CD4-positive, alpha-beta T cell treated with Interferon gamma for 1 hour (primary cell): Measurements from ENCODE around the gene OLR1.
A peak's percentile ranks its signal among the peaks of the same experiment; 100 is the strongest.
"Not testable (repeated sequence)": the region's sequence is repeated elsewhere in the genome, so short reads cannot be mapped to it uniquely, and the experiment has no call there.

Source experiments
- DNase-seq: peaks from one replicate; pipeline ENCODE4 v3.0.0-alpha.2; 2020

Gene OLR1

DNA sequence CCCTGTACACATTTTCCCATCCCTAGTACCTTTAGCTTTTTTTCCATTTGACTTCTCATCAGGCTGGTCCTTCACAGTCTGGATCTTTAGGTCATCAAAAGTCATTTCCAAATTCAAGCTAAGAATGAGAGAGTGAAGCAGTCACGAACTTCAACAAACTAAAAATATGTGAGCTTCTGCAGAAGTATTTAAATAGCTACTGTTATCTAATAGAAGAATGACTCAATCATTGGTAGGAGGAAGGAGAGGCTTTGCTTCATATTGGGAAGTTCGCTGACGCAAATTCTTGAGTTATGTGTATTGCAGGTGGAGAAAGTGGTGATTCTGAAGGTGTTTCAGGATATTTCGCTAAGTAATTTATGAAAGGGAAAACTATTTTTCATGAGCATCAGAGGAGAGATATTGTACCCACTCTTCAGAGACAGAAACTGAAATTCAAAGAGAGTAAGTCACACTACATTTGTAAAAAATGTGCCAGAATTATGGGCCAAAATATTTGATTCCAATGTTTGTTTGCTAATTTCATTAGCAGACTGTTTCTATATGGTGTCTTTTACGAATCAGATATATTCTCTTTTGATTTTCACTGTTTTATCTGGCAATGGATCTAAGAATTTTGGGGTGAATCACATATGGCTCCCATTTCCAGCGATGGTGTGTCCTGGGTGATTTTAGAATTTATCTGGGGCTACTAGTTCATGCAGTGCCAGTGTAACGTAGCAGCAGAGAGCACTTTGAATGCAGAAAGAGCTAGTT is at the start of gene OLR1:
Gene OLR1, minus strand, starts transcription at position 160 of the 756 bp plus-strand sequence. Its CDS starts 55 bp downstream, at position 105.
- no peak for DNase-seq

GRCh38 chr12:10220398-10221077 is 48.6 kb upstream of the OLR1 start:
- no peak for DNase-seq

DNA sequence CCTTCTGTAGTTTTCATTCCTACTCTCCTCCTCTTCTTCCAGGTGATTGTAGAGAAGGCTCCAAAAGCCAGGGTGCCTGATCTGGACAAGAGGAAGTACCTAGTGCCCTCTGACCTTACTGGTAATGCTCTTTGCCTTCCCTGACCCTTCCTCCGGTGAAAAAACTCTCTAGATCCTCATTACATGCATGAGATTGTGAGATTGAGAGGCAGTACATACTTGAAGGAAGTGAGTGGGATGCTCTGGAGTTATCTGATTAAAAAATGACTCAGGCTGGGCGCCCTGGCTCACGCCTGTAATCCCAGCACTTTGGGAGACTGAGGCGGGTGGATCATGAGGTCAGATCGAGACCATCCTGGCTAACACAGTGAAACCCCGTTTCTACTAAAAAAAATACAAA is 46.1 kb upstream of the OLR1 start:
- DNase-seq: no peak

DNA sequence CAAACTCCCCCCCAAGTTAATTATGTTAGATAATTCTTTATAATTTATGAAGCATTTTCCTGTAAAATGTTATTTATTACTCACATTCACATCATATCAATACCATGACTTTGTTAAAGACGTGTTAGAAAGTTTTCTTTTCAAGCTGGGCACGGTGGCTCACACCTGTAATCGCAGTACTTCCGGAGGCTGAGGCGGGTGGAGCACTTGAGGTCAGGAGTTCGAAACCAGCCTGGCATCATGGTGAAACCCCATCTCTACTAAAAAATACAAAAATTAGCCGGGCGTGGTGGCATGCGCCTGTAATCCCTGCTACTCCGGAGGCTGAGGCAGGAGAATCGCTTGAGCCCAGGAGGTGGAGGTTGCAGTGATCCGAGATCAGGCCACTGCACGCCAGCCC is 44.0 kb upstream of the OLR1 start:
- not testable (repeated sequence) for DNase-seq

- no peak for DNase-seq
Observed at GRCh38 chr12:10215436-10215835, 43.5 kb upstream of the OLR1 start.

DNA sequence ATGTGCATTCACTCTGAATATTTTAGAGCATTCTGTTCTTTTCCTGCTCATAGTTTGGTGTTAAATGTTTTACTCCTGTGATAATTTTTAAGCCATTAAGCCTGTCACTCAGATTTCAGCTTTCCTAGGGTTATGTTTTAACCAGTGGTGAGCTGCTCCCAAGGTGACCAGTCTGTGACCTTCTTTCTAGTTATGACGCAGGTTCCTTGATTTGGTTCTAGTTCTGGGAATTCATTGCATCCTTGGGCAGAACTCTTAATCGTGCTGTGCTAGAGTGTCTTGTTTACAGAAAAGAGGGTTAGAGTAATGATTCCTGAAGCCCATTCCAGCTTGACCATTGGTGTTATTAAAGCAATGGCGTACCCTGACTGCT is 42.9 kb upstream of the OLR1 start:
- no peak for DNase-seq

GRCh38 chr12:10214136-10214894 is 42.4 kb upstream of the OLR1 start:
- no peak for DNase-seq

GRCh38 chr12:10213168-10214135 is 41.5 kb upstream of the OLR1 start:
- DNase-seq: peak; percentile 87

DNA sequence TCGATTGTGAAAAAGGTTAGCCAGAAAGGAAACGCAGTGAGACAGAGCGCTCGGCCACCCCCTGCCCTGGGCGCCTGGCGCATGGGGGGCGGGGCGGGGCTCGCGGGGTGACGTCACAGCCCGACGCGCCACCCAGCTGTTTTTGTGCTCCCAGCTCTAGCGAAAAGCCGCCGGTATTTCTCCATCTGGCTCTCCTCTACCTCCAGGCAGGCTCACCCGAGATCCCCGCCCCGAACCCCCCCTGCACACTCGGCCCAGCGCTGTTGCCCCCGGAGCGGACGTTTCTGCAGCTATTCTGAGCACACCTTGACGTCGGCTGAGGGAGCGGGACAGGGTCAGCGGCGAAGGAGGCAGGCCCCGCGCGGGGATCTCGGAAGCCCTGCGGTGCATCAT is 40.8 kb upstream of the OLR1 start, which contains the start of gene GABARAPL1:
Gene GABARAPL1, plus strand, starts transcription at position 139 of the 393 bp plus-strand sequence. Its CDS starts 253 bp downstream, at position 392.
- DNase-seq: peak; percentile 88

GRCh38 chr12:10211940-10212738 is 40.2 kb upstream of the OLR1 start:
- DNase-seq: peak; percentile 92

DNA sequence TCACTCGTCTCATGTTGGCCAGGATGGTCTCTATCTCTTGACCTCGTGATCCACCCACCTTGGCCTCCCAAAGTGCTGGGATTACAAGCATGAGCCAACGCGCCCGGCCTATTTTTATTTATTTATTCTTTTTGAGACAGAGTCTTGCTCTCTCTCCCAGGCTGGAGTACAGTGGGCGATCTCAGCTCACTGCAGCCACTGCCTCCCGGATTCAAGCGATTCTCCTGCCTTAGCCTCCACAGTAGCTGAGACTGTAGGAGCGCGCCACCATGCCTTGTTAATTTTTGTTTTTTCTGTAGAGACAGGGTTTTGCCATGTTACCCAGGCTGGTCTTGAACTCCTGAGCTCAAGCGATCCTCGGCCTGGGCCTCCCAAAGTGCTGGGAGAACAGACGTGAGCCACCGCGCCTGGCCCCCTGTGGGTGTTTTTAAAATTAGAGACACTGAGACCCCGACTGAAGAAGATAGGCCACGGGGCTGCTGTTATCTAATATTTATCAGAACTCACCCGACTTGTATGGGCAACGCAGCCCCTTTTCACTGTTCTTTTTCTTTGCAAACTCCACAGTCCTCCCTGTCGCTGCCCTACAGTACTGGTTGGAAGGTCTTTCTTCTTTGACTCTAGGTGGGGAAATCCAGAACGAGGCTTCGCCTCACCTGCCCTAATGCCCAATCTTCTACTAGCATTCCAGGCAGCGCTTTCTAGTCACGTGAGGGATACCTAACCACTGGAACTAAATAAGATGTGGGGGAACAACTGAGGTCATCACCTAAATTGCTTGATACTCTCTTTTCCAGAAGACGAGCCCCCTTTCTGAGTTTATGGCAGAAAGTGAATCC is 39.4 kb upstream of the OLR1 start:
- no peak for DNase-seq

- no peak for DNase-seq
Observed at GRCh38 chr12:10210225-10210624, 38.3 kb upstream of the OLR1 start.

DNA sequence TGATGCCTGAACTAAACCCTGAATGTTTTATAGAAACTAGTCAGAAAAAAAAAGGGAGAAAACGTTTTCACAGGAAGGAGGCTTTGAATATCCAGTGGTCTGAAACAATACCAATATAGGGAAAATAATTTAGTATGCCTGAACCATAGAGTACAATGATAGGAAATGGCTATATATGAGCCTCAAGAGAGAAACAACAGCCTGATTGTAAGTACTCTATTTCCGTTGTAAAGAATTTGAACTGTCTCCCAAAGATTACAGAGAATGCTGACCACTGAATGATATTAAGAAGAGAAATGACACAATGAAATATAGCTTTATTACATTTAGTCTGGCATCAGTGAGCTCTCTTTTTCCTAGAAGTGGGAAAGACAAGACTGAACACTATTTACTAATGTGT is 35.2 kb upstream of the OLR1 start:
- DNase-seq: no peak

DNA sequence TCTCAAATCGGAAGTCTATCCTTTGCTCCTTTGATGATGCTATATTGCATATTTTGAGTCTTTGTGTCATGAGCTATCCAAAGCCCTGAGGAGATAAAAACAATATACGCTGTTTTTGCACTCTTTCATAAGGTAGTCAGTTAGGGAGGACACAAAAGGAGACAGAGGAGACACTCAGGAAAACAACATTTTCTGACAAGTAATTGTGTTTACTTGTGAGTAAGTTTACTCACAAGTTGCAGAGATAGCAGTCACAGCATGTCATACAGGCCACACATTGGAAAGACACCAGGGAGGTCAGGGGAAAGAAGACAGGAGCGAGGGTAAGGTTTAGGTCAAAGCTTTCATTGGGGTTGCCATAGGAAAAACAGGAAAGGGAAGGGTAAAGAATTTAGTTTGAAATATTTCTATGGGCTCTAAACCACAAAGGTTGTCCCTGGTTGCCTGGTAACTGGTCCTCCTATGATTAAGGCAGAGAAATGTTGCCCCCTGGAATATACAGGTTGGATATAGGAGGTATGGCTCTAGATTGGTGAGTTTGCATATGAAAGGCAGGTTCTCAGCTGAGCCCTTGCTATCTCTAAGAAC is 33.4 kb upstream of the OLR1 start:
- DNase-seq: no peak

GRCh38 chr12:10204495-10204894 is 32.6 kb upstream of the OLR1 start:
- DNase-seq: not testable (repeated sequence)

DNA sequence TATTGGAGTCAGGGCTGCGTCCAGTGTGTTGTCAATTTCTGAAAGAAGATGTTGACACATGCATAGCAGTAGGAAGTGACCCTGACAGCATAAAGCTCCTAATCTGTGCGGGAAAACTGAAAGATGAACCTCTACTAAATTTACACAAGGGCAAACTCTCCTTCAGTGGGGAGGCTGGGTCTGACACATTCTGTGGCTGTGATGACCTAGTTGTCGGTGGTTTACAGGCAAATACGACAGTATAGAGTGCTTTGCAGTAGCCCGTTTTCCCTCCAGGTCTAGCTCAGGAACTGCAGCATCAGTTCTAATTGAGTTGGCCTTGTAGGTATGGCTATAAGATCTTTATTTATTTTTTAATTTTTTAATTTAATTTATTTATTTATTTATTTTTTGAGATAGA is 25.9 kb upstream of the OLR1 start:
- DNase-seq: no peak

DNA sequence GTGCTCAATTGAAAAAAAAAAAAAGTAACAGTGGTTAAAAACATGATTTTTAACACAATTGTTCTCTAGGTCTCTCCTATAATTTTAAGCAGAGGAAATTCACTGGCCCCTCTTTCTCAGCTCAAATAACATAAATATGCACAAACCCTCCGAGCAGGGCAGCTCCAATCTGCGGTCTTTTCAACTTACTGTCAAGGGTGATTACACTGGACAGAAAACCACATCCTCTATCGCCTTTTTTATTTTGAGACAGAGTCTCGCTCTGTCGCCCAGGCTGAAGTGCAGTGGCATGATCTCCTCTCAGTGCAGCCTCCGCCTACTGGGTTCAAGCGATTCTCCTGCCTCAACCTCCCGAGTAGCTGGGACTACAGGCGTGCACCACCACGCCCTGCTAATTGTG is 24.3 kb upstream of the OLR1 start:
- DNase-seq: no peak

GRCh38 chr12:10194160-10194670 is 22.3 kb upstream of the OLR1 start:
- no peak for DNase-seq

GRCh38 chr12:10191865-10192264 is 19.9 kb upstream of the OLR1 start:
- no peak for DNase-seq
